ENCODE data around the gene CBLC.

CBLC gene

GRCh38 chr19:44757735-44758505, 19.8 kb upstream of the CBLC start:
- ChIA-PET POLR2A (ENCODE audit: low non-redundant PET) (interaction anchor here (0.7 kb wide), 1 partner anchor 21 kb away, joined by 4 read pairs; no protein-coding TSS in a partner anchor), CTCF (interaction anchor here (2.0 kb wide), 1 partner anchor 34 kb away, joined by 9 read pairs; no protein-coding TSS in a partner anchor)
- no peak for DNase-seq (ENCODE audit: low spot score)
- peak overlapping the region; percentile 100 for H3K27ac ChIP-seq
- no peak for TF ChIP-seq CTCF (conservative IDR thresholded peaks at IDR 0.05; ENCODE audit: low read depth)

GRCh38 chr19:44758596-44758995, 19.1 kb upstream of the CBLC start:
- H3K27ac ChIP-seq: peak overlapping the region; percentile 100
- ChIA-PET CTCF (interaction anchor here (2.0 kb wide), 1 partner anchor 35 kb away, joined by 9 read pairs; no protein-coding TSS in a partner anchor), POLR2A (ENCODE audit: low non-redundant PET) (interaction anchor here (0.7 kb wide), 1 partner anchor 21 kb away, joined by 4 read pairs; no protein-coding TSS in a partner anchor)
- no peak for TF ChIP-seq CTCF (conservative IDR thresholded peaks at IDR 0.05; ENCODE audit: low read depth)
- DNase-seq (ENCODE audit: low spot score): no peak

- ChIA-PET CTCF (no interaction called here), POLR2A (ENCODE audit: low non-redundant PET) (no interaction called here)
- no peak for TF ChIP-seq CTCF (conservative IDR thresholded peaks at IDR 0.05; ENCODE audit: low read depth)
- no peak for DNase-seq (ENCODE audit: low spot score)
- peak overlapping the region; percentile 100 for H3K27ac ChIP-seq
Observed at GRCh38 chr19:44759083-44759804, 18.4 kb upstream of the CBLC start.

- ChIA-PET POLR2A (ENCODE audit: low non-redundant PET) (no interaction called here), CTCF (interaction anchor here (0.6 kb wide), 1 partner anchor 46 kb away, joined by 5 read pairs; no protein-coding TSS in a partner anchor)
- DNase-seq (ENCODE audit: low spot score): no peak
Observed at GRCh38 chr19:44762038-44762437, 15.7 kb upstream of the CBLC start.

GRCh38 chr19:44765033-44765948, 12.4 kb upstream of the CBLC start:
- POLR2A ChIA-PET (ENCODE audit: low non-redundant PET): no interaction called here
- H3K27ac ChIP-seq: peak overlapping the region; percentile 71
- TF ChIP-seq CTCF (conservative IDR thresholded peaks at IDR 0.05; ENCODE audit: low read depth): no peak
- DNase-seq (ENCODE audit: low spot score): no peak
- CTCF ChIA-PET: interaction anchor here (0.7 to 9.2 kb wide), 3 partner anchors 15 to 76 kb away, joined by 3 to 106 read pairs (median 3); no protein-coding TSS in a partner anchor

More at GRCh38 chr19:44762038-44762437, 15.7 kb upstream of the CBLC start:
- no peak for TF ChIP-seq CTCF (conservative IDR thresholded peaks at IDR 0.05; ENCODE audit: low read depth)
- H3K27ac ChIP-seq: peak overlapping the region; percentile 71
